A673 (cell line): Measurements from ENCODE around the gene TMEM125.

ENCODE experiments used
- CTCF ChIP-seq: fragments of 300-800, 200-600 bp; sonication (generic); conservative IDR thresholded peaks from 2 replicates; pipeline ENCODE4 v1.5.1; 2017; ENCODE audit warnings: low read depth, mild to moderate bottlenecking, antibody characterized with exemption, low read length, moderate library complexity, mixed read lengths
- EZH2 ChIP-seq: fragments of 200-600 bp; sonication (generic); IDR thresholded peaks from 2 replicates; pipeline ENCODE4 v1.6.1; 2017; ENCODE audit warnings: borderline replicate concordance, low read depth, mild to moderate bottlenecking, mixed read lengths, antibody characterized with exemption, low read length; ENCODE audit not compliant: poor library complexity, severe bottlenecking

- TF ChIP-seq CTCF (peak; percentile 69), EZH2 (no peak)
These were observed 31.7 kb upstream of the TMEM125 start for GRCh38 chr1:43238085-43238484.
